HG03469 (cell line): ENCODE measurements around the gene C11orf58.

ENCODE experiments used
- ATAC-seq: cut with Tn5 transposase; IDR thresholded peaks from one replicate; pipeline ENCODE4 v1.9.1; 2021; ENCODE audit warnings: mild to moderate bottlenecking, moderate library complexity, moderate number of reproducible peaks; ENCODE audit not compliant: unreplicated experiment

C11orf58 gene

GRCh38 chr11:16784097-16784496 is 45.6 kb downstream of the C11orf58 start:
- ATAC-seq = no peak

- ATAC-seq = no peak
Observed at GRCh38 chr11:16784666-16785065, 46.2 kb downstream of the C11orf58 start.

DNA sequence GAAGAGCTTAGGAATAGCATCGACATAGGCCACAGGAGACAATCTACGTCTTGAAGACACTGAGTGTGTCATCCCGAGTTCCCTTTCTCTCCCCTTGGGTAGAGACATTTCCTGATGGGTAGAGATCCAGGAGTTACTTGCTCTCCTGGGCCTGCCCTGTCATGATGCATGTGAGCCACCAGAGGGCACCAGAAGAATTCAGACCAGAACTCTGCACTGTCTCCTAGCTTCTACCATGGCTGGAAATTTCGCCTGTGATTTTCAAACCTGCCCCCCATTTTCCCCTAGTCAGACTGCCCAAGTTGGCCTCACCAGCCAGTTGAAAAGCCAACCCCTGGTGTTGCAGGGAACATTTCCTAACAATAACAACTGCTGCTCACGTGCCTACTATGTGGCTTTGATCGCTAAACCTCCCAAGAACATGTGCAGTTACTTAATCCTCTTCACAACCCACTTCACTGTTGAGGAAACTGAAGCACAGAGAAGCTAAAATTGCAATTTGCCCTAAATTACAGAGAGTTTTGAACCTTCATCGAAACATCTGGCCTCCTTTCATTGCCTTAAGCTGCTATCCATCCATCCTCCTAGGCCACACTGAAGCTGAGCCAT is 47.2 kb downstream of the C11orf58 start:
- peak; percentile 75 for ATAC-seq

- no peak for ATAC-seq
Observed at GRCh38 chr11:16786131-16786530, 47.7 kb downstream of the C11orf58 start.

GRCh38 chr11:16787035-16787742 is 48.7 kb downstream of the C11orf58 start:
- no peak for ATAC-seq

DNA sequence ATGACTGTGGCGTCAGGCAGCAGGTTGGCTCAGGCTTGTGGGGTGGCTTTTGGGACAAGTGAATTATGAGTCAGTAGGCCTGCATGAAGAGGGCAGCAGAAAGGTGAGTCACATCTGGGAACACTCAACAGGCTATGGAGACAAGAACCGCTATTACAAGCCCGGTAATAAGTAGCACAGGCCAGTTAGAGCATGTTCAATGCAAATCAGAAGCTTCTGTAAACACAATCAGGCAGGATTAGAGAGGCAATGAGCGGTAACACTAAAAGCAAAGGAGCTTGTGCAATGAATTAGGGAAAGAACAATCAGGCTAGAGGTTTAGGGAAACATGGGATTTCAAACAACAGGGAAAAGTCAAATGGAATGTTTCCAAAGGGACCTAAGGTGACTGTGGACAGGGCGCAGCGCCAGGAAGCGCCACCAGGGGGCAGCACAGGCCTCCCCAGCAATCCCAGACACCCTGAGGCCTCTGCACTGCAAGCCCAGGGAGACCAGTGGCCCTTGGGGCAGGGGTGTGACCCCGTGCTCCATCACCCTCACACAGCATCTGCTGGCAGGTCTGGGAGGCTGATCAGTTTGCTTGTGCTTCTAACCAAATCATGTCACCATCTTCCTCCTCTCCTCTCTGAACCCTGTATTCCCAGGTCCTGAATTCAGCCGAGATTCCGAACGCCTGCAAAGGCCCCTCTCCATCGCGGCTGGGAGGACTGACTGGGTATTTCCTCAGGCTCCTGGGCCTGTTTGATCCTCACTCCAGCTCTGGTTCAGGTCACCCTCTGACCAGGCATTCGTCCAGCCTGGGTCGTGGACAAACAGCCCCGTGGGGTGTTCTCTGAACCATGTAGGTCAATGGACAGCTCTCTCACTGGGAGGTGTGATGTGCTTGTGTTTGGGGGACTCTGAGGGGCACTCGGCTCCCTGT is 50.0 kb downstream of the C11orf58 start:
- no peak for ATAC-seq

DNA sequence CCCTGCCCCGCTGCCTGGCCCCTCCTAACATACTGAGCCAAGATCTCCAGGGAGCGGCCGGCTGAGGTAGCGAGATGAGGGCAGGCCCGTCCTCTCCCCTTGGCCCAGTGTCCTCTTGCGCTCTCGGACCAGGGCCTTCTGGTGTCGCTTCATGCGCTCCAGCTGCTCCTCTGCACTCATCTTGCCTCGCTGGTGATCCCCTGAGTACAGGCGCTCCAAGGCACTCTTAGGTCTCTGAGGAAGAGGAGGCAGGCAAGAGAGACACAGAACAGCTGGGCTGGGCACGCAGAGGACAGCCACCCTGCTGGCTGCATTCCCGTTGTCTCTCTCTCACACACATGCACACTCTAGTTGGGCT is 50.6 kb downstream of the C11orf58 start:
- ATAC-seq = no peak

- ATAC-seq = no peak
Observed at GRCh38 chr11:16789560-16790485, 51.4 kb downstream of the C11orf58 start.

DNA sequence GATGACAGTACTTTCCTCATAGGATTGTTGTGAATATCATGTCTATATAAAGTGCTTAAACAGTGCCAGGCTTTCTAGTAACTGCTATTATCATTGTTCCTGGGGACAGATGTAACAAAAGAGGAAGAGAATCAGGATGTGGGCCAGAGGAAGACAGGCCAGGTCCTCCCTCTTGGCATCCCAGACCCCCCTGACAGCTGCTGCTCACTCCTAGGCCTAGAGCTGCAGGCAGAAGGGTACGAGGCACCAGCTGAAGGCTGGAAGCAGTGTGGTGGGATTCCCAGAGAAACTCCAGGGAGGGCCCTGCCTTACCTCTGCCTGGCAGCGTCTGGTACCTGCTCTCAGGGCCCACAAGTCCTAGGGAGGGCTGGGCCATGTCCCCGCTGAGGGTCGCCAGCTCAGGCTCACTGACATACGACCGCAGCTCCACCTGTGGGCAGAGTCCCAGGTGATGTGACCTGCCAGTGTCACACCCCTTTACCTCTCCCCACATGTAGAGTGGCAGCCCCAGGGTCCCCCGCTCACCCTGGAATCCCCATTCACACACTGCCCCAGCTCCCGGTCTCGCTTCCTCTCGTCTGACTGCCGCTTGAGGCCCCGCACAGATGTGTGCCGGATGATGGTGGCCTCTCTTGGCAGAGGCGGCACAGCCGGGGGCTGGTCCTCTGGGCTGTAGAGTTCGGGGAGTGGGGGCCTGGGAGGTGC is 52.2 kb downstream of the C11orf58 start:
- no peak for ATAC-seq

GRCh38 chr11:16791191-16791961 is 52.9 kb downstream of the C11orf58 start:
- no peak for ATAC-seq

DNA sequence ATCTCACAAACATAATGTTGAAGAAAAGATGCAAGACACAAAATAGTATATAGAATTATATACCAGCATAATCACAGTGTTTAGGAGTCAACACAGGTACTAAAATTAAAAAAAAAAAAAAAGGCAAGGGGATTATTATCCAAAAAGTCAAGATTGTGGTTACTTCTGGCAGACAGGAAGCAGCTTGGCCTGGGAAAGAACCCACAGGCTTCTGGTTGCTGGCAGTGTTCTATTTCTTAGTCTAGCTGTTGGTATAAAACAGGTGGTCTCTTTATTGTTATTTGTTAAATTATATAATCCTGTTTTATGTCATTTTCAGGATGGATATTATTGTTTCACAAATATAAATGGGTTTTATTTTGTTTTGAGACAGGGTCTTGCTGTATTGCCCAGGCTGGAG is 54.0 kb downstream of the C11orf58 start:
- ATAC-seq = no peak

DNA sequence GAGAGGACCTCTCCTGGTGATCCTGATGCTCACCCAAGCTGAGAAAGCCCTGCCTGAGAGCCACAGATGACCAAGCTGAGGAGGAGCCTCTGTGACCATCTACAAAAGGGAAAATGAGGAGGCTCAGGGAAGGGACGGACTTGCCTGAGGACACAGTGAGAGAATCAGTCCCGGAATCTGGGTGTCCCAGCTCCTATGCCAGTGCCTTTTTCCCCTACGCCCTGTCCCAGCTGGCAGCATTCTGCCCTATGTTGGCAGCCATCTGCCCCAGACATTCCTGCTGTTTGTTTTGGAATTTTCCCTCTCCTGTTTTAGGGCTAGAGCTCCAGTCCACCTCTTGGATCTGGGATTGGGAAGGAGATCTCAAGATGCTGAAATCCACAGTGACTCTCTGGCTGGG is 54.6 kb downstream of the C11orf58 start:
- ATAC-seq = no peak

GRCh38 chr11:16793511-16793910 is 55.1 kb downstream of the C11orf58 start:
- ATAC-seq = no peak

GRCh38 chr11:16794047-16794818 is 55.8 kb downstream of the C11orf58 start:
- ATAC-seq = no peak

DNA sequence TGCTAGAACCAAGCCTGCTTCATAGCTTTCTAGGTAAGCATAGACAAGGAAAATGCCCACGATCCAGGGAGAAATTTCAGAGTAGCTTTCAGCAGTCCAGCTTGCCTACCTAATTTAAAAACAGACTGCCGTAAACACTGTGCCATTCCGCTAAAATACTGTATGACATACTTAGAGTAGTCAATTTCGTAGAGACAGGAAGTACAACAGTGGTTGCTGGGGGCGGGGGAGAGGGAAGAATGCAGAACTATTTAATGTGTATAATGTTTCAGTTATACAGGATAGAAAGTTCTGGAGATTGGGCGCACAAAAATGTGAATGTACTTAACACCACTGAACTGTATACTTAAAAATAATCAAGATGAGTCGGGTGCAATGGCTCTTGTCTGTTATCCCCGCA is 56.7 kb downstream of the C11orf58 start:
- no peak for ATAC-seq

DNA sequence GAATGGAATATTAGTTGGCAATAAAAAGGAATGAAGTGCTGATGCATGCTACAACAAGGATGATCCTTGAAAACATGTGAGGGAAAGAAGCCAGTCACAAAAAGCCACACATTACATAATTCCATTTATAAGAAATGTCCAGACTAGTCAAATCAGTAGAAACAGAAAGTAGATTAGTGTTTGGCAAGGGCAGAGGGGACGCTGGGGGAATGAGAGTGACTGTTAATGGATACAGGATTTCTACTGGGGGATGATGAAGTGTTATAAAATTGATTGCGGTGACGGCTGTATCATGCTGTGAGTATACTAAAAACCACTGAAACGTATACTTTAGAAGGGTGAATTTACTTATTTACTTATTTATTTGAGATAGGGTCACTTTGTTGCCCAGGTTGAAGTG is 57.9 kb downstream of the C11orf58 start:
- ATAC-seq = no peak

GRCh38 chr11:16797776-16798175 is 59.3 kb downstream of the C11orf58 start:
- no peak for ATAC-seq

- no peak for ATAC-seq
Observed at GRCh38 chr11:16799221-16799620, 60.8 kb downstream of the C11orf58 start.

DNA sequence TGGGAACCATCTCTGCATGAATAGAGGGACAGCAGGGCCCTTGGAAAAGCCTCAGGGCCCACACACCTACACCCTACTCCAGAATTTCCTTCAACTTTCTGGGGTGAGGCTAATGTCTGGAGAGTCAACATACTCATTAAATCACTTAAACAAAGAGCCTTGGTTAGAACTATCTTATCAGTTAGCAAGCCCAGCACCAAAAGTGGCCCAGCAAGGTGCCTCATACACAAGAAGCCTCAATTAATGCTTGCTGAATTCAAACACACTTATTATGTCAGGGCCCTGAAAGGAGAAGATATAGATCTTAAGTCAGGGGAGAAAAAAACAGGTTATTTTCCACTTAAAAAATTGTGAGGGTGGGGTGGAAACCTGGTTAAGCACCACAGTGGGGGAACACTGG is 61.4 kb downstream of the C11orf58 start:
- no peak for ATAC-seq
